IPS-18c (cell line): ENCODE data around the gene L1TD1.
"Not testable (repeated sequence)": the region's sequence is repeated elsewhere in the genome, so short reads cannot be mapped to it uniquely, and the experiment has no call there.

Experiments used
- H3K4me3 ChIP-seq: 2 replicates; pipeline ENCODE4 v1.7.0; 2013; ENCODE audit warnings: low read depth, mild to moderate bottlenecking, low read length, moderate library complexity; ENCODE audit not compliant: insufficient read depth
- H3K9me3 ChIP-seq: one replicate; pipeline ENCODE4 v1.6.1; 2013; ENCODE audit warnings: mild to moderate bottlenecking, low read length, moderate library complexity; ENCODE audit not compliant: control insufficient read depth, insufficient read depth

The L1TD1 gene

DNA sequence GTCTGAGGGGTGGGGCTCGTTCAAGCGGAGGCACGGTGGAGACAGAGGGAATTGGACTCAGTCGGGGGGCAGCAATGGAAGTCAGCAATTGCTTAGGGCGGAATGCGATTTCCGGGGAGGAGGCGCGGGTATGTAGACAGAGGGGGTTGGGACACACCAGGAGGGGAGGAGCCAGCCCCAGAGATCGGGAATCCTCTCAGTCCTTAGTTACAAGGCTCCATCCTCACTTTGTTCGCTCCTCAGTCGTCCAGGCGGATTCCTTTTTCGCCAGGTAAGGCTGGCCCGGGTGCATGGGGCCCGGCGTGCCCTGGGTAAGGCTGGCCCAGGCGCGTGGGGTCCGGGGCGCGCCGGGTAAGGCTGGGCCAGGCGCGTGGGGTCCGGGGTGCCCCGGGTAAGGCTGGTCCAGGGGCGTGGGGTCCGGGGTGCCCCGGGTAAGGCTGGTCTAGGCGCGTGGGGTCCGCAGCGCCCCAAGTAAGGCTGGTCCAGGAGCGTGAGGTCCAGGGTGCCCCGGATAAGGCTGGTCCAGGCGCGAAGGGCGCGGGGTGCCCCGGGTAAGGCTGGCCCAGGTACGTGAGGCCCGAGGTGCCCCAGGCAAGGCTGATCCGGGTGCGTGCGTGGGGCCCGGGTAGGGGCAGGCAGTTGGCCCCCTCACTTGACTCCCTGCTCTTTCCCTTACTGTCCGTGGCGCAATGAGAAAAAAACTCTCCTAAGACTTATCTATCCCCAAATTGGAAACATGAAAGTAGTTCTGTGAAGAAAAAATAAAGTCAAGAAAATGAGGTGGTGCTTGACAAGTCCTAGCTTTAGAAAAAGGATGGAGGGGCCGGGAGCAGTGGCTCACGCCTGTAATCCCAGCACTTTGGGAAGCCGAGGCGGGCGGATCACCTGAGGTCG, at the start of gene L1TD1:
Gene L1TD1, plus strand, starts transcription at position 199 of the 894 bp plus-strand sequence. CDS start 11,780 bp downstream, outside the sequence.
- H3K4me3 ChIP-seq, result peak within 1 kb of the TSS; percentile 91

GRCh38 chr1:62159940-62160348, 34.7 kb upstream of the L1TD1 start:
- H3K9me3 ChIP-seq, result peaks cover 3% of the 10 kb centered on the region
- no peak overlapping the region for H3K4me3 ChIP-seq

More for the DNA sequence above, at the start of gene L1TD1:
- no peaks in the 10 kb centered on the region for H3K9me3 ChIP-seq

GRCh38 chr1:62161711-62162110, 32.9 kb upstream of the L1TD1 start:
- Histone ChIP-seq H3K4me3 (no peak overlapping the region), H3K9me3 (peaks cover 3% of the 10 kb centered on the region)

DNA sequence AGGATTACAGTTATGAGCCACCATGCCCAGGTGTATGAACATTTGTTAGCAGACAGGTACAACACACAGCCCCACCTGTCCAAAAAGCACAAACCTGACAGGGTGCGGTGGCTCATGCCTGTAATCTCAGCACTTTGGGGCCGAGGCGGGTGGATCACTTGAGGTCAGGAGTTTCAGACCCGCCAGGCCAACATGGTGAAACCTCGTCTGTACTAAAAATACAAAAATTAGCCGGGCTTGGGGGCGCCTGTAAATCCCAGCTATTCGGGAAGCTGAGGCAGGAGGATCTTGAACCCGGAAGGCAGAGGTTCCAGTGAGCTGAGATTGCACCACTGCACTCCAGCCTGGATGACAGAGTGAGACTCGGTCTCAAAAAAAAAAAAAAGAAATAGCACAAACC, 24.3 kb upstream of the L1TD1 start:
- H3K4me3 ChIP-seq, result not testable (repeated sequence)

GRCh38 chr1:62175568-62176179, 19.0 kb upstream of the L1TD1 start:
- Histone ChIP-seq H3K4me3 (no peak overlapping the region), H3K9me3 (peaks cover 2% of the 10 kb centered on the region)

More for the DNA sequence above, 24.3 kb upstream of the L1TD1 start:
- H3K9me3 ChIP-seq, result not testable (repeated sequence)

- H3K4me3 ChIP-seq, result no peak overlapping the region
- peaks cover 2% of the 10 kb centered on the region for H3K9me3 ChIP-seq
Measured at GRCh38 chr1:62176597-62177312, 17.9 kb upstream of the L1TD1 start.

DNA sequence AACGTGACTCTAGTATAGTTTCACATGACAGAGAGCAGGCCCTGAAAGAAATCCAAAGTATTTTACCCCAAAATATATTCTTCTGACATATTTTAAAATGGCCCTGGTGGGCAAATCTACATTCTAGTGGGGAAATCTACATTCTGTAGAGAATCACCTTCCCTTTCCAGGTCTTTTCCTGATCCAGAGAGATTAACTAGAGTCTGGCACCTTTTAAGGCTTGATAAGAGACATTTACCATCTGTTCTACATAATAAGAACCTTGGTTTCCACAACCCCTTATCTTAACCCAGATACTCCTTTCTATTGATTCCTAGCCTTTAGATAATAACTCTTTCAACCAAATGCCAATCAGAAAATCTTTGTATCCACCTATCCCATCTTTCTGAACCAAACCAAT, 17.0 kb upstream of the L1TD1 start:
- Histone ChIP-seq H3K4me3 (no peak overlapping the region), H3K9me3 (no peaks in the 10 kb centered on the region)

DNA sequence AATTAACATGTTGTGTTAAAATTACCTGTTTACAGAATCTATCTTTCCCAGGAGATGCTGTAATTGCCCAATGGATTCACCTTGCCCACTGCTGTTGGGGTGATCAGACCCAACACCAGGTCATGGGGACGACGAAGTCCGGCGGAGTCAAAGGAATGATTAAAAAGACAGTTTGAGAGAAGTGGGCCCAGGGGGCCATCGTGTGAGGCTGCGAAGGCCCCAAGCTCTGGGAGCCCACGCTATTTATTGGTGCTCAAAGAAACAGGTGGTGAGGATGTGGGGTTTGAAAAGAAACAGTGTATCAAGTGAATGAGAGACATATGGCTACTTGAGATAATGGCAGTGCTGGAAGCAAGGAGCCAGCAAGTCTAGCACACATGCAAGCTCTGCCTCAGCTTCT, 16.3 kb upstream of the L1TD1 start:
- H3K9me3 ChIP-seq, result no peaks in the 10 kb centered on the region
- no peak overlapping the region for H3K4me3 ChIP-seq

GRCh38 chr1:62180054-62180453, 14.6 kb upstream of the L1TD1 start:
- H3K9me3 ChIP-seq, H3K4me3 ChIP-seq: not testable (repeated sequence)

DNA sequence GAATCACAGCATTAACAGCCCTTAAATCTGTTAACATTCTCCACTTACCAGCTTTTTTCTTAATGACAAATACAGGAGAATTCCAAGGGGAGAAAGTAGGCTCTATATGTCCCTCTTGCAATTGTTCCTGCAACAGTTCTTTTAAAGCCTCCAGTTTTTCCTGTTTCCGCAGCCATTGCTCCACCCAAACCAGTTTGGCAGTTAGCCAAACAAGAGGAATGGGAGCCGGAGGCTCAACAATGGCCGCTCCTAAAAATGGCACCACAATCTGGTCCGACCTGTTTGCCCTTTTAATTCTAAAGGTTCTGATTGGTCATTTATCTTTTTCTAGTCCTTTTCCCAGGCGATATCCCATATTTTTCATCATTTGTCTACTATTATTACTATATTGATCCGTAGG, 14.0 kb upstream of the L1TD1 start:
- Histone ChIP-seq H3K4me3 (no peak overlapping the region), H3K9me3 (peaks cover 2% of the 10 kb centered on the region)

- Histone ChIP-seq H3K9me3 (peaks cover 2% of the 10 kb centered on the region), H3K4me3 (no peak overlapping the region)
Measured at GRCh38 chr1:62181532-62181931, 13.1 kb upstream of the L1TD1 start.

- H3K4me3 ChIP-seq, H3K9me3 ChIP-seq: not testable (repeated sequence)
Measured at GRCh38 chr1:62182157-62182556, 12.5 kb upstream of the L1TD1 start.

DNA sequence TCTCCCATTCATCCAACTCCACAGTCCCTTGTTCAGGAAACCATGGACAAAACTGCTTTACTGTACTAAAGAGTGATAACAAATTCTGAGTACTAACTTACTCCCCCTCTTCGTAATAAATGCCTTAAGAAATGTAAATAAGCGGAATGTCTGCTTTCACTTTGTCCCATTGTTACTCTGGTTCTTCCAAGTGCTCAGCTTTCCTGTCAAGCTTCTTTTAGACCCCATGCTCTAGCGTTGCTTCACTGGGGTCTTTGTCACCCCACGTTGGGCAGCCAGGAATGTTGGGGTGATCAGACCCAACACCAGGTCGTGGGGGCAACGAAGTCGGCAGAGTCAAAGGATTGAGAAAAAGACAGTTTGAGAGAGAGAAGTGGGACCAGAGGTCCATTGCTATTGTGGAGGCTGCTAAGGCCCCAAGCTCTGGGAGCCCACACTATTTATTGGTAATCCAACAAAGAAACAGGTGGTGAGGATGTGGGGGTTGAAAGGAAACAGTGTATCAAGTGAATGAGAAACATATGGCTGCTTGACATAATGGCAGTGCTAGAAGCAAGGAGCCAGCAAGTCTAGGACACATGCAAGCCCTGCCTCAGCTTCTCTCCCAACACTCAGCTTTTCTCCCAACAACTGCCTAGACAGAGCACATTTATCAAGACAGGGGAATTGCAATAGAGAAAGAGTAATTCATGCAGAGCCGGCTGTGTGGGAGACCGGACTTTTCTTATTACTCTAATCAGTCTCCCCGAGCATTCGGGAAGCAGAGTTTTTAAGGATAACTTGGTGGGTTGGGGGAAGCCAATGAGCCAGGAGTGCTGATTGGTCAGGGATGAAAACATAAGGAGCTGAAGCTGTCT, 11.3 kb upstream of the L1TD1 start:
- not testable (repeated sequence) for H3K4me3 ChIP-seq, H3K9me3 ChIP-seq

GRCh38 chr1:62184336-62184735, 10.3 kb upstream of the L1TD1 start:
- Histone ChIP-seq H3K4me3 (no peak overlapping the region), H3K9me3 (peaks cover 2% of the 10 kb centered on the region)

GRCh38 chr1:62185233-62185632, 9.4 kb upstream of the L1TD1 start:
- not testable (repeated sequence) for H3K4me3 ChIP-seq, H3K9me3 ChIP-seq

- H3K4me3 ChIP-seq, result no peak overlapping the region
- peaks cover 2% of the 10 kb centered on the region for H3K9me3 ChIP-seq
Measured at GRCh38 chr1:62185677-62186076, 9.0 kb upstream of the L1TD1 start.

GRCh38 chr1:62187548-62187947, 7.1 kb upstream of the L1TD1 start:
- H3K9me3 ChIP-seq, result peaks cover 2% of the 10 kb centered on the region
- no peak overlapping the region for H3K4me3 ChIP-seq
